HEK293 (cell line): ENCODE results near the gene EYS.

Experiments
- GLI4 ChIP-seq: fragments of 450-650 bp; formaldehyde crosslinking; IDR thresholded peaks from 2 replicates; pipeline ENCODE4 v1.5.1; 2016; ENCODE audit warnings: missing biosample characterization, missing genetic modification characterization
- KLF16 ChIP-seq: fragments of 450-650 bp; formaldehyde crosslinking; IDR thresholded peaks from 2 replicates; pipeline ENCODE4 v1.5.1; 2017; ENCODE audit warnings: missing biosample characterization, missing genetic modification characterization
- ZNF23 ChIP-seq: fragments of 450-650 bp; formaldehyde crosslinking; IDR thresholded peaks from 2 replicates; pipeline ENCODE4 v1.5.1; 2016; ENCODE audit warnings: missing biosample characterization, missing genetic modification characterization, borderline replicate concordance
- ZNF274 ChIP-seq, 2 experiments: fragments of 200-500 bp in 1 of 2; fragments of 450-650 bp in 1 of 2; sonication (Bioruptor generic) in 1 of 2; formaldehyde crosslinking in 1 of 2; IDR thresholded peaks; 2 replicates each; pipeline versions ENCODE4 v1.5.1 to v1.6.1; 2014 to 2016; ENCODE audit warnings: borderline replicate concordance in 1 of 2, inconsistent platforms in 1 of 2, low read length in 1 of 2, missing biosample characterization in 1 of 2, missing genetic modification characterization in 1 of 2
- ZNF560 ChIP-seq: fragments of 450-650 bp; formaldehyde crosslinking; IDR thresholded peaks from 2 replicates; pipeline ENCODE4 v1.5.1; 2017; ENCODE audit warnings: missing biosample characterization, missing genetic modification characterization, borderline replicate concordance
- TF ChIP-seq, protein P1 (sequence below): fragments of 450-650 bp; formaldehyde crosslinking; IDR thresholded peaks from 2 replicates; pipeline ENCODE4 v1.5.1; 2016; ENCODE audit warnings: missing biosample characterization, missing genetic modification characterization
- TF ChIP-seq, protein P2 (sequence below): fragments of 450-650 bp; IDR thresholded peaks from 2 replicates; pipeline ENCODE4 v1.5.1; 2018; ENCODE audit warnings: missing biosample characterization, missing genetic modification characterization

DNA sequence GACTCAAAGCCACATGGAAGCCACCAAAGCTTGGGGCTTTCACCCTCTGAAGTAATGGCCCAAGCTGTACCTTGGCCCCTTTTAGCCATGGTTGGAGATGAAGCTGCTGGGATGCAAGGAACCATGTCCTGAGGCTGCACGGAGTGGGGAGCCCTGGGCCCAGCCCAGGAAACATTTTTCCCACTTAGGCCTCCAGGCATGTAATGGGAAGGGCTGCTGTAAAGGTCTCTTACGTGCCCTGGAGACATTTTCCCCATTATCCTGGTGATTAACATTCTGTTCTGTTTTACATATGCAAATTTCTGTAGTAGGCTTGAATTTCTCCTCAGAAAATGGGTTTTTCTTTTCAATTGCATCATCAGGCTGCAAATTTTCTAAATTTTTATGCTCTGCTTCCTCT is 558.2 kb downstream of the EYS start:
- TF ChIP-seq, protein P1, sequence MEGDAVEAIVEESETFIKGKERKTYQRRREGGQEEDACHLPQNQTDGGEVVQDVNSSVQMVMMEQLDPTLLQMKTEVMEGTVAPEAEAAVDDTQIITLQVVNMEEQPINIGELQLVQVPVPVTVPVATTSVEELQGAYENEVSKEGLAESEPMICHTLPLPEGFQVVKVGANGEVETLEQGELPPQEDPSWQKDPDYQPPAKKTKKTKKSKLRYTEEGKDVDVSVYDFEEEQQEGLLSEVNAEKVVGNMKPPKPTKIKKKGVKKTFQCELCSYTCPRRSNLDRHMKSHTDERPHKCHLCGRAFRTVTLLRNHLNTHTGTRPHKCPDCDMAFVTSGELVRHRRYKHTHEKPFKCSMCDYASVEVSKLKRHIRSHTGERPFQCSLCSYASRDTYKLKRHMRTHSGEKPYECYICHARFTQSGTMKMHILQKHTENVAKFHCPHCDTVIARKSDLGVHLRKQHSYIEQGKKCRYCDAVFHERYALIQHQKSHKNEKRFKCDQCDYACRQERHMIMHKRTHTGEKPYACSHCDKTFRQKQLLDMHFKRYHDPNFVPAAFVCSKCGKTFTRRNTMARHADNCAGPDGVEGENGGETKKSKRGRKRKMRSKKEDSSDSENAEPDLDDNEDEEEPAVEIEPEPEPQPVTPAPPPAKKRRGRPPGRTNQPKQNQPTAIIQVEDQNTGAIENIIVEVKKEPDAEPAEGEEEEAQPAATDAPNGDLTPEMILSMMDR (tag by site-specific recombination), result no peak
- TF ChIP-seq GLI4 (tag by site-specific recombination) (no peak), KLF16 (no peak), ZNF274 (IDR thresholded peaks at IDR 0.05; ENCODE audit: low read length) (no peak), ZNF274 (tag by site-specific recombination; IDR thresholded peaks at IDR 0.05; ENCODE audit: borderline replicate concordance) (no peak), ZNF23 (no peak), ZNF560 (tag by site-specific recombination) (no peak)
- TF ChIP-seq, protein P2, sequence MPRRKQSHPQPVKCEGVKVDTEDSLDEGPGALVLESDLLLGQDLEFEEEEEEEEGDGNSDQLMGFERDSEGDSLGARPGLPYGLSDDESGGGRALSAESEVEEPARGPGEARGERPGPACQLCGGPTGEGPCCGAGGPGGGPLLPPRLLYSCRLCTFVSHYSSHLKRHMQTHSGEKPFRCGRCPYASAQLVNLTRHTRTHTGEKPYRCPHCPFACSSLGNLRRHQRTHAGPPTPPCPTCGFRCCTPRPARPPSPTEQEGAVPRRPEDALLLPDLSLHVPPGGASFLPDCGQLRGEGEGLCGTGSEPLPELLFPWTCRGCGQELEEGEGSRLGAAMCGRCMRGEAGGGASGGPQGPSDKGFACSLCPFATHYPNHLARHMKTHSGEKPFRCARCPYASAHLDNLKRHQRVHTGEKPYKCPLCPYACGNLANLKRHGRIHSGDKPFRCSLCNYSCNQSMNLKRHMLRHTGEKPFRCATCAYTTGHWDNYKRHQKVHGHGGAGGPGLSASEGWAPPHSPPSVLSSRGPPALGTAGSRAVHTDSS (tag by site-specific recombination), result no peak
